ENCODE results near the gene SLC35B2. TPM values are rescaled to one million over a fixed set of nuclear protein-coding genes. Genes with fewer than 3 reads are reported as not detected.

SLC35B2 gene
- total RNA-seq, 1 donor from 2014 or later, result 38.0 TPM

GRCh38 chr6:44224029-44224964 lies 33.0 kb downstream of the SLC35B2 start:
- peak in 1 of 2 donors; percentile 57 for DNase-seq (ENCODE audit: low read depth in 2 of 2)

GRCh38 chr6:44223319-44224028 lies 33.9 kb downstream of the SLC35B2 start, which contains the start of gene SLC29A1:
Gene SLC29A1, plus strand, starts transcription at chr6:44223595. Its CDS starts 3,719 bp downstream, at chr6:44227314.
- DNase-seq (ENCODE audit: low read depth in 2 of 2), result peak in 1 of 2 donors; percentile 78

- peak in 1 of 2 donors; percentile 45 for DNase-seq (ENCODE audit: low read depth in 2 of 2)
Observed at GRCh38 chr6:44222486-44223318, 34.6 kb downstream of the SLC35B2 start.

- DNase-seq (ENCODE audit: low read depth in 2 of 2), result peak; percentile 36 to 75
Observed at GRCh38 chr6:44221961-44222335, 35.4 kb downstream of the SLC35B2 start.

GRCh38 chr6:44221291-44221960 lies 35.9 kb downstream of the SLC35B2 start:
- peak; percentile 79 to 96 for DNase-seq (ENCODE audit: low read depth in 2 of 2)

- DNase-seq (ENCODE audit: low read depth in 2 of 2), result no peak
Observed at GRCh38 chr6:44220913-44221290, 36.4 kb downstream of the SLC35B2 start.

GRCh38 chr6:44219815-44220784 lies 37.2 kb downstream of the SLC35B2 start:
- no peak for DNase-seq (ENCODE audit: low read depth in 2 of 2)

GRCh38 chr6:44219053-44219814 lies 38.1 kb downstream of the SLC35B2 start:
- DNase-seq (ENCODE audit: low read depth in 2 of 2), result peak; percentile 65 to 92

- no peak for DNase-seq (ENCODE audit: low read depth in 2 of 2)
Observed at GRCh38 chr6:44217332-44218143, 39.8 kb downstream of the SLC35B2 start.

GRCh38 chr6:44216677-44217331 lies 40.5 kb downstream of the SLC35B2 start, which contains the start of gene MYMX:
Gene MYMX, plus strand, starts transcription at chr6:44216926. Its CDS starts 546 bp downstream, at chr6:44217472.
- no peak for DNase-seq (ENCODE audit: low read depth in 2 of 2)

GRCh38 chr6:44214307-44214706 lies 43.0 kb downstream of the SLC35B2 start:
- no peak for DNase-seq (ENCODE audit: low read depth in 2 of 2)

GRCh38 chr6:44211284-44211683 lies 46.0 kb downstream of the SLC35B2 start:
- no peak for DNase-seq (ENCODE audit: low read depth in 2 of 2)

- no peak for DNase-seq (ENCODE audit: low read depth in 2 of 2)
Observed at GRCh38 chr6:44207966-44208365, 49.4 kb downstream of the SLC35B2 start.

Data from dermis microvascular lymphatic vessel endothelial cell (primary cell).